Common myeloid progenitor, CD34-positive (primary cell): ENCODE data around the gene OLFM4.

Experiments
- CTCF ChIA-PET: fragments of 350-600 bp; sonication (Branson Sonifier 250); formaldehyde crosslinking; loops from one replicate; lab custom pipeline; 2021; ENCODE audit warnings: antibody characterized with exemption; lab: Charles Lee
- POLR2A ChIA-PET: fragments of 350-600 bp; sonication (Branson Sonifier 250); formaldehyde crosslinking; loops from one replicate; lab custom pipeline; 2021; ENCODE audit warnings: antibody characterized with exemption; lab: Charles Lee
- DNase-seq, 3 donors: peaks; one replicate each; pipeline versions ENCODE4 v3.0.0 to v3.0.0-alpha.2; 2013
- H3K27ac ChIP-seq, 2 experiments: 1 replicate in 1 of 2; 2 replicates in 1 of 2; pipeline ENCODE4 v1.7.0; 2013; ENCODE audit warnings: inconsistent platforms in 2 of 2, low read length in 2 of 2, mild to moderate bottlenecking in 2 of 2, low read depth in 1 of 2, moderate library complexity in 1 of 2; ENCODE audit not compliant: severe bottlenecking in 2 of 2, insufficient read depth in 1 of 2, poor library complexity in 1 of 2
- H3K27me3 ChIP-seq, 5 experiments: replicated peaks in 2 of 5; 1 replicate in 3 of 5; 2 replicates in 2 of 5; pipeline versions ENCODE4 v1.6.1 to v1.7.0; 2013; ENCODE audit warnings: low read length in 4 of 5, mild to moderate bottlenecking in 2 of 5, moderate library complexity in 2 of 5, inconsistent platforms in 1 of 5; ENCODE audit not compliant: insufficient read depth in 5 of 5, control insufficient read depth in 4 of 5
- H3K36me3 ChIP-seq, 4 experiments: 1 replicate in 2 of 4; 2 replicates in 2 of 4; pipeline versions ENCODE4 v1.6.1 to v1.7.0; 2013; ENCODE audit warnings: low read length in 3 of 4, control low read depth in 1 of 4, mild to moderate bottlenecking in 1 of 4; ENCODE audit not compliant: control insufficient read depth in 4 of 4, insufficient read depth in 4 of 4
- H3K4me1 ChIP-seq, 4 experiments: 1 replicate in 3 of 4; 2 replicates in 1 of 4; pipeline versions ENCODE4 v1.6.1 to v1.7.1; 2013; ENCODE audit warnings: low read length in 3 of 4, mild to moderate bottlenecking in 3 of 4, control low read depth in 1 of 4, inconsistent platforms in 1 of 4, moderate library complexity in 1 of 4; ENCODE audit not compliant: control insufficient read depth in 4 of 4, insufficient read depth in 4 of 4; ENCODE audit errors: control extremely low read depth in 1 of 4
- H3K4me3 ChIP-seq, 7 experiments: 1 replicate in 4 of 7; 2 replicates in 3 of 7; pipeline versions ENCODE4 v1.5.1 to v1.7.0; 2013; ENCODE audit warnings: mild to moderate bottlenecking in 7 of 7, low read length in 6 of 7, moderate library complexity in 6 of 7, inconsistent platforms in 2 of 7, low read depth in 2 of 7, control low read depth in 1 of 7; ENCODE audit not compliant: insufficient read depth in 4 of 7, control insufficient read depth in 1 of 7; ENCODE audit errors: extremely low read depth in 1 of 7
- H3K9me3 ChIP-seq, 5 experiments: 1 replicate in 4 of 5; 2 replicates in 1 of 5; pipeline versions ENCODE4 v1.6.1 to v1.7.1; 2013; ENCODE audit warnings: low read length in 4 of 5, mild to moderate bottlenecking in 2 of 5, inconsistent platforms in 1 of 5, low read depth in 1 of 5, moderate library complexity in 1 of 5; ENCODE audit not compliant: control insufficient read depth in 4 of 5, insufficient read depth in 2 of 5; ENCODE audit errors: control extremely low read depth in 1 of 5
- WGBS: methylation state at CpG from one replicate; pipeline ENCODE4 v1.1.5; 2013; ENCODE audit not compliant: insufficient coverage; 5-methylcytosine and 5-hydroxymethylcytosine counted together

OLFM4 gene

DNA sequence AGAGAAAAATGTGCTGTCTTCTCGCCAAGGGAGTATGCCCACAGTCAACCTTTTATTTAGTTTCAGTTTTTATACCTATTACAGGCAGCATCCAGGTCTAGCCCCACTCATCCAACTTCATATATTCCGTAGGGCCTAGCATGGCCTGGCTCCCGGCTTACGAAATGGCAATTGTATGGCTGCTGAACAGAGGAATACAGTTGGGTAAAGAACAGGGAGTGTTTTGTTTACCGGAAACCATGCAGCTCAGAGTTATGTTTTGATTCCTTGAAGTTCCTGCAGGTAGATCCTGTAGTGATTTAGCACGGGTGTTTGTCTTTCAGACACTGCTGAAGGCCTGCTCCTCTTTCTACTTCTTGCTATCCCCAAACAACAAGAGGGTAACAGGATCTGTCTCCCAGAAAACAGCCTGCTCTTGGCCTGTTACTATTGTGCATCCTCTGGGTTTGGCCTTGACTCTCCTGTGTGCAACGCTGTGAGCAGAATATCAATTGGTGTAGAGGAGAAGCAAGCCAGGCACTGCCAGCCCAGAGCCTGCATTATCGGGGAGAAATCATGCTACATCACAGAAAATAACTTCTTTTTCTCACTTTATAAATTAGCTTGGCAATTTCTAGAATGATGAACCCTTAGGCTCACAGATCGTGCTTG is 32.4 kb downstream of the OLFM4 start:
- no peaks in the 10 kb centered on the region for H3K4me1 ChIP-seq
- no peak overlapping the region for H3K27ac ChIP-seq
- H3K27me3 ChIP-seq: peaks cover 0 to 4% (median 0%) of the 10 kb centered on the region in 5 experiments
- no peak overlapping the region for H3K4me3 ChIP-seq
- H3K9me3 ChIP-seq: no peaks in the 10 kb centered on the region
- no peaks in the 10 kb centered on the region for H3K36me3 ChIP-seq
- no peak for DNase-seq
- ChIA-PET CTCF (no interaction called here), POLR2A (no interaction called here)
- 97% methylated on average over 6 of the region's 9 CpGs for WGBS

DNA sequence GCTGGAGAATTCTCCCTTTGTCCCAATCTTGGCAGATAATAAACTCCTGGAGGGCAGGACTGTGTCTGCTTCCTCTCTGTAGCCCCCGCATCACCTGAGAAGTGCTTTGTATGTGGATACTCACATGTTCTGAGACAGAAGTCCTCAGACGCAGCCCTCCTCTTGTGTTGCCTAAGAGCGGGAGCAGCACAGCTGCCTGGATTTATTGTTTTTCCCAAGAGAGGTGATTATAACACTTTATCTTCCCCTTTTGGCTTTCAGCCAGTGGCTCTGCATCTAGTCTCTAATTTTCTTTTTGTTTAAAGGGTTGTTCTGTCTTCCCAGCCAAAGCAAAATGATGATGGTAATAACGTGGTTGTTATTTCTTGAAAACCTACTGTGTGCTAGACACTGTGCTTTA is 36.1 kb downstream of the OLFM4 start:
- H3K36me3 ChIP-seq: no peaks in the 10 kb centered on the region
- no peaks in the 10 kb centered on the region for H3K9me3 ChIP-seq
- no peaks in the 10 kb centered on the region for H3K4me1 ChIP-seq
- ChIA-PET POLR2A (interaction anchor here (0.6 kb wide), 1 partner anchor 266 kb away, joined by 6 read pairs; no protein-coding TSS in a partner anchor), CTCF (no interaction called here)
- 80% methylated on average over 1 of the region's 4 CpGs for WGBS
- no peak overlapping the region for H3K4me3 ChIP-seq
- no peak for DNase-seq
- H3K27me3 ChIP-seq: peaks cover 0 to 2% (median 0%) of the 10 kb centered on the region in 5 experiments
- no peak overlapping the region for H3K27ac ChIP-seq

DNA sequence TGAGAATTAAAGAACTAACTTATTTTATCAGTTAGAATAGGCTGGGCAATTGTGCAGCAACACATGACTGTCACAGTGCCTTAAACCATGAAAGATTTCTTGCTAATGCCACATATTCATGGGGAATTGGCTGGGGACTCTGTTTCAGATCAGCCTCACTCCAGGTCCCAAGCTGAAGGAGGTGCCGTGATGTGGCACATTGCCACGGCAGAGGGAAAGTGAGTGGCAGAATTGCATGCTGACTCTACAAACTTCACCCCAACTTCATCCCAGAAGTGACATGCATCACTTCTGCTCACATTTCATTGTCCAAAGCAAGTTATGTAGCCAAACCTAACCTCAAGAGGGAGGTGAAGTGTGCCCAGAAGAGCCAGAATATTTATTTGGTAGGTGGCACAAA is 37.8 kb downstream of the OLFM4 start:
- Histone ChIP-seq H3K27me3 (no peaks in the 10 kb centered on the region), H3K4me3 (no peak overlapping the region), H3K27ac (no peak overlapping the region), H3K36me3 (no peaks in the 10 kb centered on the region), H3K9me3 (no peaks in the 10 kb centered on the region), H3K4me1 (no peaks in the 10 kb centered on the region)
- ChIA-PET CTCF (no interaction called here), POLR2A (no interaction called here)
- DNase-seq: no peak
- no CpG with 5 or more reads among the region's 2 CpGs for WGBS

DNA sequence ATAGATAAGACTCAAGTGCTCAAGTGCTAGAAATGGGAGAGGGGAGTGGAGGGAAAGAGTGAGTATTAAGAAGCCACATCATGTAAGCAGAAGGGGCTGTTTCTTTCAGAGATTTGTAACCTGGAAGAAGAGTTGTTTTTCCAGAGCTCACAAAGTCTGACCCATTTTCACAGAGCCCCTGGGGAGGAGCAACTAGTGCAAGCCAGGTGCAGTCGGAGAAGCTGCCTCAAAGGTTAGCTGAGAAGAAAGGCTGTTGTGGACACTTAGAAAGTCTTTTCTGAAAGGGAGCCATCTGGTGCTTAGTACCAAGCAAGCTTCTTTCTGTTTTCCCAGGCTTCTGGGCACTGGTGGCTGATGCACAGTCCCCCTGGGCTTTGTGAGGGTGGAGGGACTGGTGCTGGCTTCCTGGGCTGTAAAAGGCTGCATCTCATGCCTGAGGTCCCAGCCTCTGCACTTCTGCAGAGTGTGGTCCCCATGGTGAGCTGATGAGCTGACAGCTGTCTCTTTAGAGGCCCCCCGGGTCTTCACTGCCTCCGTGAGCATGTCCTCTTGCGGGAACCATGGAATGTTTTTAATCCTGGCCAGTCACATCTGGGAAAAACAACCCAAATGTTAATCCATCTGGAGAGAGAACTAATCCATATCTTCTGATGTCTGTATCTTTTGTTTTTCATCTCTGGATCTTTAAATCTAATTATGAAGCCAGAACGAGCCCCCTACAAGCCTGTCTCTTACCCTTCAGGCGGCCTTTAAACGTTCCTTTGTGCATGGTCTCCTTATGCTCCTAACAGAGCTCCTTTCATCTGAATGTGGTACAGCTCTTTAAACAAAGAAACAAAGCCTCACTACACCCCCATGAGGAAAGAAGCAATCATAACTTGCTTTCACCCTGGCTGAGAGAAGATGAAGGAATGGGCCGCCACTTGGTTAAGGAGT is 40.2 kb downstream of the OLFM4 start:
- POLR2A ChIA-PET: no interaction called here
- no peak for DNase-seq
- no peaks in the 10 kb centered on the region for H3K27me3 ChIP-seq
- H3K9me3 ChIP-seq: no peaks in the 10 kb centered on the region
- 94% methylated on average over 8 of the region's 8 CpGs for WGBS
- no peaks in the 10 kb centered on the region for H3K4me1 ChIP-seq
- no peaks in the 10 kb centered on the region for H3K36me3 ChIP-seq
- H3K4me3 ChIP-seq: no peak overlapping the region
- CTCF ChIA-PET: no interaction called here
- H3K27ac ChIP-seq: no peak overlapping the region

DNA sequence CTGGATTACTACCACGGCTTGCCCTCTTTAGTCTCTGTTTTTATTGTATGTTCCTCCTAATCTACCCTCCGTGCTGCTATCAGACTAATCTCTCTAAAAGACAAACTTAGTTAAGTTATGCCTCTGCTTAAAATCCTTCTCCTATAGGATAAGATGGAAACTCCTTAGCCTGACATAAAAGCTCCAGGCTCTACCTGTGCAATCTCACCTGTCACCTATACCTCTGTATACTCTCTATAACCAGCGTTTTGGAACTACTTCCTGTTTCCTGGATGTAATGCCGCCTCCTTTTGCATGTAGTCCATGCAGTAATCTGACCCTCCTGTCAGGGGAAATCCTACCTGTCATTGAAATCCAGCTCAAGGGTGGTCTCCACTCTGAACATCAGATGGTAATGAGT is 41.2 kb downstream of the OLFM4 start:
- 62% methylated on average over 4 of the region's 4 CpGs for WGBS
- H3K36me3 ChIP-seq: no peaks in the 10 kb centered on the region
- no peak overlapping the region for H3K4me3 ChIP-seq
- DNase-seq: no peak
- CTCF ChIA-PET: no interaction called here
- no peaks in the 10 kb centered on the region for H3K27me3 ChIP-seq
- H3K27ac ChIP-seq: no peak overlapping the region
- no peaks in the 10 kb centered on the region for H3K4me1 ChIP-seq
- H3K9me3 ChIP-seq: no peaks in the 10 kb centered on the region
- POLR2A ChIA-PET: interaction anchor here (0.6 kb wide), 1 partner anchor 40 kb away, joined by 5 read pairs; no protein-coding TSS in a partner anchor

DNA sequence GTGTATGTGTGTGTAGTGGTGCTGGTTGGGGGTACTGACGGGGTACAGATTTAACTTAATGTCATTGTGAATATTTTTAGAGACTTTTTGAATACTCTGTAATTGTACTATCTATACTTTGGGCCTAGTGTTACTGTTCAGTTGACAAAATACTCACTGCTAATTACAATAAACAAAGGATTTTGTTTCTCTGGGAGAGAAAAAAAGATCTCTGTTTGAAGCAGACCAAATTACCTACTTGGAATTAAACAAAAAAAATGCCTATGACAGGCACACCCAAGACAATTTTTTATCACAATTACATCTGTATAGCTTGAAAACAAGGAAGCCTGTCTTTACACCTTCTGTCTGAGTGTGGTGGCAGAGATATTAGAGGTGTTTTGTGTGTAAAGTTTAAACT is 45.1 kb downstream of the OLFM4 start:
- DNase-seq: no peak
- CTCF ChIA-PET: no interaction called here
- no peak overlapping the region for H3K27ac ChIP-seq
- no CpG with 5 or more reads among the region's 1 CpG for WGBS
- H3K36me3 ChIP-seq: no peaks in the 10 kb centered on the region
- H3K9me3 ChIP-seq: no peaks in the 10 kb centered on the region
- H3K4me1 ChIP-seq: no peaks in the 10 kb centered on the region
- H3K4me3 ChIP-seq: no peak overlapping the region
- POLR2A ChIA-PET: no interaction called here
- H3K27me3 ChIP-seq: no peaks in the 10 kb centered on the region

DNA sequence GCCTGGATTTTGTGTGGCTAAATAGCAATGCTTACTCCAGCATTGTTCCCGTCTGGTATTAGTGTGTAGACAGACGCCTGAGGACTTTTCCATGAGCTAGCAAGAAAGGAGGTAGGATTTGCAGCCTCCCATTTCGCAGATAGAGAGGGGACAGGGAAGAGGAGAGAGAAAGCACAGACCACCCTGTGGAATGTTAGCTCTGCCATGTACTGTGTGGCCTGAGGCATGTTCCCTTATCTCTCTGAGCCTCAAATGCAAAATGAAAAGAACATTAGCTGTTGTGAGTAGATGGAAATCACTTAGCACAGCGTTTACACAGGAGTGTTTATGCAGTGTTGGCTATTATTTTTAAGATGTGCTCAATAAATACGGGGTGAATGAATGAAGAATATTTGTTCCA is 45.5 kb downstream of the OLFM4 start:
- H3K27ac ChIP-seq: no peak overlapping the region

More for the DNA sequence above, 45.5 kb downstream of the OLFM4 start:
- CTCF ChIA-PET: interaction anchor here (1.7 kb wide), 1 partner anchor 17 kb away, joined by 4 read pairs; no protein-coding TSS in a partner anchor
- H3K4me1 ChIP-seq: no peaks in the 10 kb centered on the region
- H3K9me3 ChIP-seq: no peaks in the 10 kb centered on the region
- 100% methylated on average over 2 of the region's 5 CpGs for WGBS
- no peak for DNase-seq
- H3K27me3 ChIP-seq: no peaks in the 10 kb centered on the region
- no peaks in the 10 kb centered on the region for H3K36me3 ChIP-seq
- H3K4me3 ChIP-seq: no peak overlapping the region
- POLR2A ChIA-PET: no interaction called here
